Vagina (tissue), 2 donors: ENCODE data around the gene NLGN2. TPM values are rescaled to one million over a fixed set of nuclear protein-coding genes. Genes with fewer than 3 reads are reported as not detected.

ENCODE experiments used
- DNase-seq, 2 donors: peaks; one replicate each; pipeline ENCODE4 v3.0.0-alpha.2; 2017; ENCODE audit errors: extremely low spot score in 2 of 2
- H3K27ac ChIP-seq: fragments of 200-600 bp; sonication (generic); one replicate; pipeline ENCODE4 v1.5.1; 2019
- H3K27me3 ChIP-seq: fragments of 200-600 bp; sonication (generic); one replicate; pipeline ENCODE4 v1.5.1; 2019
- H3K36me3 ChIP-seq, 2 donors: fragments of 200-600 bp; sonication (generic); one replicate each; pipeline ENCODE4 v1.5.1; 2017 to 2019
- H3K4me1 ChIP-seq: fragments of 200-600 bp; sonication (generic); one replicate; pipeline ENCODE4 v1.5.1; 2019
- H3K4me3 ChIP-seq, 2 donors: fragments of 200-600 bp; sonication (generic); 1 replicate in 1 of 2; 2 replicates in 1 of 2; pipeline ENCODE4 v1.5.1; 2016 to 2019
- H3K9me3 ChIP-seq: fragments of 200-600 bp; sonication (generic); one replicate; pipeline ENCODE4 v1.5.1; 2019
- POLR2A ChIP-seq, 2 donors: fragments of 450-650 bp; IDR thresholded peaks; one replicate each; pipeline ENCODE4 v1.6.1; 2017; ENCODE audit warnings: antibody characterized with exemption in 2 of 2, mild to moderate bottlenecking in 2 of 2, moderate library complexity in 2 of 2
- POLR2AphosphoS5 ChIP-seq, 2 donors: sonication (generic); formaldehyde crosslinking; IDR thresholded peaks; one replicate each; pipeline ENCODE4 v1.9.0; 2017; ENCODE audit warnings: antibody characterized with exemption in 2 of 2, mild to moderate bottlenecking in 2 of 2, low read depth in 1 of 2; ENCODE audit not compliant: insufficient read depth in 1 of 2
- intact Hi-C: fragments of 100-400 bp; cut with DNase I; formaldehyde crosslinking; loops from one replicate; pipeline ENCODE4 v1.15.1; 2023
- total RNA-seq: library from RNA; depleted of rRNA; stranded (reverse); fragments of >200 nt; gene quantifications from one replicate; pipeline ENCODE4 v1.2.3, GENCODE V29; 2016
- TF ChIP-seq, protein P1 (sequence below), 3 experiments: fragments of 450-650 bp in 2 of 3; fragments of 200-600 bp in 1 of 3; sonication (generic) in 1 of 3; IDR thresholded peaks; one replicate each; pipeline ENCODE4 v1.5.1; 2017 to 2019; ENCODE audit warnings: antibody characterized with exemption in 3 of 3, mild to moderate bottlenecking in 2 of 3, moderate library complexity in 2 of 3

The NLGN2 gene
- total RNA-seq, 1 donor from 2014 or later = 25.5 TPM

DNA sequence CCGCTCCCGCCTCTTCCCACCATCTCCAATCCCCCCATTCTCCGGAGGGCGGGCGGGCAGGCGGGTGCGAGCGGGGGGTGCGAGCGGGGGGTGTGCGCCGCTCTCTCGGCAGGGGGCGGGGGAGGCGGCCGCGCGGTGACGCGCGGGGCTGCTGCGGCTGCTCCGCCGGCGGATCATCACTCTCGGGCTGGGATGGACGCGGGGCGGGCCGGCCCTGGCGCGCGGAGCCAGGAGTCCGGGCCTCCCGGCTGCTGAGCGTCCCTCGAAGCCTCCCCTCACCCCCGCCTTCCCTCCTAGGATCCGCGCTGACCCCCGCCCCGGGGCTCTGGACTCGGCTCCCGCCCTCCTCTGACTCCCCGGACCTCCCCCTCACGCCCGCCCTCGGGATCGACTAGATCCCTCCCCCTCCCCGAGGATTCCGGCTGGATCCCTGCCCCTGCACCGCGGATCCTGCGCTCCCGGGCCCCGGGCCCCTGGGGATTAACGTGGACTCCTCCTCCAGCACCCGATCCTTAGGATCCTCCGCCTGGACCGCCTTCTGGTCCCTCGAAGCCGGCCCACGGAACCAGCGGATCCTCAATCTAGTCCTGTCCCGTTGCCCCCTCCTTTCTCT, 2.8 kb upstream of the NLGN2 start:
- H3K4me1 ChIP-seq = peaks cover 34% of the 10 kb centered on the region
- no peaks in the 10 kb centered on the region for H3K27me3 ChIP-seq
- peaks cover 0 to 11% of the 10 kb centered on the region in 2 donors for H3K36me3 ChIP-seq
- no peaks in the 10 kb centered on the region for H3K9me3 ChIP-seq
- H3K27ac ChIP-seq = peak overlapping the region; percentile 98
- intact Hi-C loops = loop anchor here (5.0 kb wide), 1 partner anchor 53 kb away; the partner anchor contains the start of gene KCTD11
- H3K4me3 ChIP-seq = peak overlapping the region; percentile 87 to 98
- DNase-seq = no peak
- peak in 1 of 2 donors; percentile 56 for TF ChIP-seq POLR2A (IDR thresholded peaks at IDR 0.05)
- TF ChIP-seq, protein P1, sequence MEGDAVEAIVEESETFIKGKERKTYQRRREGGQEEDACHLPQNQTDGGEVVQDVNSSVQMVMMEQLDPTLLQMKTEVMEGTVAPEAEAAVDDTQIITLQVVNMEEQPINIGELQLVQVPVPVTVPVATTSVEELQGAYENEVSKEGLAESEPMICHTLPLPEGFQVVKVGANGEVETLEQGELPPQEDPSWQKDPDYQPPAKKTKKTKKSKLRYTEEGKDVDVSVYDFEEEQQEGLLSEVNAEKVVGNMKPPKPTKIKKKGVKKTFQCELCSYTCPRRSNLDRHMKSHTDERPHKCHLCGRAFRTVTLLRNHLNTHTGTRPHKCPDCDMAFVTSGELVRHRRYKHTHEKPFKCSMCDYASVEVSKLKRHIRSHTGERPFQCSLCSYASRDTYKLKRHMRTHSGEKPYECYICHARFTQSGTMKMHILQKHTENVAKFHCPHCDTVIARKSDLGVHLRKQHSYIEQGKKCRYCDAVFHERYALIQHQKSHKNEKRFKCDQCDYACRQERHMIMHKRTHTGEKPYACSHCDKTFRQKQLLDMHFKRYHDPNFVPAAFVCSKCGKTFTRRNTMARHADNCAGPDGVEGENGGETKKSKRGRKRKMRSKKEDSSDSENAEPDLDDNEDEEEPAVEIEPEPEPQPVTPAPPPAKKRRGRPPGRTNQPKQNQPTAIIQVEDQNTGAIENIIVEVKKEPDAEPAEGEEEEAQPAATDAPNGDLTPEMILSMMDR (IDR thresholded peaks at IDR 0.05) = no peak
- TF ChIP-seq POLR2AphosphoS5 (IDR thresholded peaks at IDR 0.05; ENCODE audit: insufficient read depth in 1 of 2, low read depth in 1 of 2) = peak in 1 of 2 donors; percentile 70

DNA sequence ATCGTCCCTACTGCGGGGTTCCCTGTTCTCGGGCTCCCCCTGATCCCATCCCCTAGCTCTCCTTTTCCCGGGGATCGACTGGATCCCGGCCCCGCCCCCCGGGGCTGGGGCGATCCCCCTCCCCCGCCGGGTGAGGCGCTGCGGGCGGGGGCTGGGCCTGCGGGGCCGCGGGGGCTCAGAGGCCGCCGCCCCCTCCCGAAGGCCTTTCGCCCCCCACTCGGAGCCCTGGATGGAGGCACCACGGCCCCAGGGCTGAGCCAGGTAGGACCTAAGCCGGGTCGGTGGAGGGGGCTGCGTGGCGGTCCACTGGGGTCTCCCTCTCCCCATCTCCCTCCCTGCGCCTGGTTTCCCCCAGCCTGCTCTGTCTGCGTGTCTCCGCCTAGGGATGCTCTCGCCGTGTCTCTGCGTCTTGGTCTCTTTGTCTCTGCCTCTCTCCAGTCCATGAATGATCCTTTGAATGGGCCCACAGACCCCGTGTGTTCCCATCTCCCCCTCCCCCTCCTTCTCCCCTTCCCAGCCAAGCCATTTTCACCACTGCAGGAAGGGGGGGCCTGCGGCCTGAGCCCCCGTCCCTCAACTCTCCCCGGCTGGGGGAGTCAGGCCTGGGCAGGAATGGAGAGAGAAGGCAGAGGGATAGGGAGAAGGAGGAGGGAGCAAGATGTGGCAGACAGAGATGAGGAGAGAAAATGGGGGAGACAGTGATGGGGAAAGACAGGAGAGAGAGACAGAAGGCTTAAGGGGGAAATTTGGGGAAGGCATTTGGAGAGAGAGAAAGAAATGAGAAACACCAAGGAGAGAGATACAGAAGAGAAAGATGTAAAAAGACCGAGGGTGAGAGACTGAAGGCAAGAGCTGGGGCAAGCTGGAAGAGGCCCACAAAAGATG, 2.1 kb upstream of the NLGN2 start:
- H3K36me3 ChIP-seq = peaks cover 0 to 16% of the 10 kb centered on the region in 2 donors
- peak overlapping the region; percentile 87 to 98 for H3K4me3 ChIP-seq
- H3K9me3 ChIP-seq = no peaks in the 10 kb centered on the region
- H3K4me1 ChIP-seq = peaks cover 34% of the 10 kb centered on the region
- peak overlapping the region; percentile 98 for H3K27ac ChIP-seq
- no peak for DNase-seq
- H3K27me3 ChIP-seq = no peaks in the 10 kb centered on the region
- no peak for TF ChIP-seq POLR2AphosphoS5 (IDR thresholded peaks at IDR 0.05; ENCODE audit: insufficient read depth in 1 of 2, low read depth in 1 of 2)
- TF ChIP-seq, protein P1 (IDR thresholded peaks at IDR 0.05) = no peak
- no peak for TF ChIP-seq POLR2A (IDR thresholded peaks at IDR 0.05)
- intact Hi-C loops = loop anchor here (5.0 kb wide), 1 partner anchor 53 kb away; the partner anchor contains the start of gene KCTD11

DNA sequence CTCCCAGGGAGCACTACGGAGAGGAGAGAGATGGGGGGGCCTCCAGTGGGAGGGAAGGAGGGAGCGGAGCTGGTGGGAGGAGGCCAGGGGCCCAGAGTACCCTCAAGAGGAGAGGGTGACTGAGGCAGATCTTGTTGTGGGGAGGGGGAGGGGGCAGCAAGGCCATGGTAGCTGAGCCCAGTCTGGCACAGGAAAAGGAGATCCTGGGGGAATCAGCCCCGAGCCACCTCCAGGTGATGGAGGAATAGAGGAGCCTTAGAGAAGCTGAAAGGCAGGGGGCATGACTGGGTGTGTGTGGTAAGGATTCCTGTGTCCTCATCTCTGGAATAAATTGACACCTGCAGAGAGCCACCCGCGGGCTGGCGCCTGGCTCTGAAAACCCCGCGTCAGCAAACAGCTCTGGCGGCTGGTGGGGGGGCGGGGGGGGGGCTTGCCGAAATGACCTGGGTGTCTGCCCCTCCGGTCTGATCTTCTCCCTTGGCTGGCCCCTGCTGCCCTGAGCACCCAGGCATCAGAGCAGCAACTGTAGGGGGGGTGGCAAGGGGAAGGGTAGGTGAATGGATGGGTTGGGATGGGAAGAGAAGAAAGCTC, 1.3 kb upstream of the NLGN2 start:
- peaks cover 34% of the 10 kb centered on the region for H3K4me1 ChIP-seq
- DNase-seq = no peak
- H3K27me3 ChIP-seq = no peaks in the 10 kb centered on the region
- peak overlapping the region; percentile 87 to 98 for H3K4me3 ChIP-seq
- H3K36me3 ChIP-seq = peaks cover 0 to 16% of the 10 kb centered on the region in 2 donors
- no peak for TF ChIP-seq POLR2AphosphoS5 (IDR thresholded peaks at IDR 0.05; ENCODE audit: insufficient read depth in 1 of 2, low read depth in 1 of 2)
- TF ChIP-seq, protein P1 (IDR thresholded peaks at IDR 0.05) = no peak
- no peaks in the 10 kb centered on the region for H3K9me3 ChIP-seq
- peak overlapping the region; percentile 98 for H3K27ac ChIP-seq
- intact Hi-C loops = loop anchor here (5.0 kb wide), 1 partner anchor 54 kb away; the partner anchor contains the start of gene KCTD11

DNA sequence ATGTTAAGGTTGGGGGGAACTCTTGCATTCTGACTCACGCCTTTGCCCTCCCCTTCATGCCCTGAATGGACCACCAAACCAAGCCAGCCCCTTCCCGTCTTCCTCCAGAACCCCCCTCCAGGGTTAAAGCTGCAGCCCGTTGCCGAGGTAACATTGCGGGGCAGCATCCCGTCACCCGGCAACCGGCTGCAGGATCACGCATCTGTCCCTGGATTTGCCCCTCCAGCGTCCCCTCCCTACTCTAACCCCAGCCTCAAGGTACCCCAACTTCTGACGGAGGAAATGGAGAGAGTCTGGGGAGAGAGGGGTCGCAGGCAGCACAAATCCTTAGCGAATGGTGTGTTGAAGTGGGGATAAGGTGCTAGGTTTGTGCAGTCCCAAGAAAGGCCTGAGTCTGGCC, 563 bp upstream of the NLGN2 start:
- TF ChIP-seq POLR2AphosphoS5 (IDR thresholded peaks at IDR 0.05; ENCODE audit: insufficient read depth in 1 of 2, low read depth in 1 of 2) (no peak), POLR2A (IDR thresholded peaks at IDR 0.05) (no peak)
- TF ChIP-seq, protein P1 (IDR thresholded peaks at IDR 0.05) = no peak
- H3K9me3 ChIP-seq = no peaks in the 10 kb centered on the region
- peaks cover 0 to 16% of the 10 kb centered on the region in 2 donors for H3K36me3 ChIP-seq
- peaks cover 34% of the 10 kb centered on the region for H3K4me1 ChIP-seq
- no peak overlapping the region for H3K4me3 ChIP-seq
- no peak for DNase-seq
- H3K27me3 ChIP-seq = no peaks in the 10 kb centered on the region
- H3K27ac ChIP-seq = no peak overlapping the region
- intact Hi-C loops = loop anchor here (5.0 kb wide), 1 partner anchor 55 kb away; the partner anchor contains the start of gene KCTD11
